Endodermal cell (in vitro differentiated cells): Measurements from ENCODE around the gene IDNK. TPM values are rescaled to one million over a fixed set of nuclear protein-coding genes. Genes with fewer than 3 reads are reported as not detected.

Experiments
- DNase-seq: peaks from one replicate; pipeline ENCODE4 v3.0.0-alpha.2; 2017
- H3K27ac ChIP-seq: 2 replicates; pipeline ENCODE4 v1.5.1; 2013; ENCODE audit warnings: mild to moderate bottlenecking, low read depth, low read length, moderate library complexity
- H3K27me3 ChIP-seq: 2 replicates; pipeline ENCODE4 v1.6.1; 2013; ENCODE audit warnings: mild to moderate bottlenecking, low read length, moderate library complexity; ENCODE audit not compliant: insufficient read depth, control insufficient read depth, poor library complexity, severe bottlenecking
- H3K36me3 ChIP-seq: 2 replicates; pipeline ENCODE4 v1.7.0; 2013; ENCODE audit warnings: mild to moderate bottlenecking, low read length, moderate library complexity; ENCODE audit not compliant: control insufficient read depth, insufficient read depth
- H3K4me1 ChIP-seq: one replicate; pipeline ENCODE4 v1.7.0; 2013; ENCODE audit warnings: low read length; ENCODE audit not compliant: control insufficient read depth, insufficient read depth
- H3K4me3 ChIP-seq: 2 replicates; pipeline ENCODE4 v1.5.1; 2013; ENCODE audit warnings: mild to moderate bottlenecking, low read length, moderate library complexity
- H3K9ac ChIP-seq: 2 replicates; pipeline ENCODE4 v1.6.1; 2013; ENCODE audit warnings: mild to moderate bottlenecking, low read length, moderate library complexity; ENCODE audit not compliant: poor library complexity, severe bottlenecking; ENCODE audit errors: extremely low read depth
- H3K9me3 ChIP-seq: 2 replicates; pipeline ENCODE4 v1.6.1; 2013; ENCODE audit warnings: mild to moderate bottlenecking, low read length, moderate library complexity; ENCODE audit not compliant: control insufficient read depth
- H3K27ac Mint-ChIP-seq: 2 replicates; pipeline ENCODE4 v1.8.0; 2020; ENCODE audit warnings: mixed read lengths
- H3K27me3 Mint-ChIP-seq: 2 replicates; pipeline ENCODE4 v1.8.0; 2021; ENCODE audit warnings: mild to moderate bottlenecking, mixed read lengths; ENCODE audit not compliant: insufficient read depth
- H3K36me3 Mint-ChIP-seq: 2 replicates; pipeline ENCODE4 v1.8.0; 2020; ENCODE audit warnings: low read depth, mixed read lengths
- H3K4me1 Mint-ChIP-seq: 2 replicates; pipeline ENCODE4 v1.8.0; 2020; ENCODE audit warnings: mixed read lengths
- H3K4me3 Mint-ChIP-seq: 2 replicates; pipeline ENCODE4 v1.8.0; 2020; ENCODE audit warnings: mild to moderate bottlenecking, moderate library complexity, mixed read lengths
- H3K9me3 Mint-ChIP-seq: 2 replicates; pipeline ENCODE4 v1.8.0; 2020; ENCODE audit warnings: mild to moderate bottlenecking, mixed read lengths
- WGBS, 2 experiments: methylation state at CpG; one replicate each; pipeline versions ENCODE4 v1.1.5 to v1.1.7; 2013; ENCODE audit warnings: missing lambda C conversion rate in 2 of 2, mixed read lengths in 1 of 2; ENCODE audit not compliant: insufficient coverage in 1 of 2, insufficient read length in 1 of 2; 5-methylcytosine and 5-hydroxymethylcytosine counted together
- total RNA-seq, 2 donors: library from RNA; stranded (reverse); fragmentation: NEBNext Ultra II Directional in 1 of 2; extraction: Animal tissue kit (Norgen Biotek cat#: 25700) in 1 of 2; gene quantifications; 2 replicates in 1 of 2; 3 replicates in 1 of 2; pipeline ENCODE4 v1.2.1, GENCODE V29; 2021
- TF ChIP-seq, protein P1 (sequence below): fragments of 200-600 bp; sonication (generic); conservative IDR thresholded peaks from 2 replicates; pipeline ENCODE4 v1.5.0; 2021; ENCODE audit warnings: antibody characterized with exemption, mild to moderate bottlenecking

IDNK gene
- total RNA-seq, 2 donors from 2014 or later: 1.6 TPM

DNA sequence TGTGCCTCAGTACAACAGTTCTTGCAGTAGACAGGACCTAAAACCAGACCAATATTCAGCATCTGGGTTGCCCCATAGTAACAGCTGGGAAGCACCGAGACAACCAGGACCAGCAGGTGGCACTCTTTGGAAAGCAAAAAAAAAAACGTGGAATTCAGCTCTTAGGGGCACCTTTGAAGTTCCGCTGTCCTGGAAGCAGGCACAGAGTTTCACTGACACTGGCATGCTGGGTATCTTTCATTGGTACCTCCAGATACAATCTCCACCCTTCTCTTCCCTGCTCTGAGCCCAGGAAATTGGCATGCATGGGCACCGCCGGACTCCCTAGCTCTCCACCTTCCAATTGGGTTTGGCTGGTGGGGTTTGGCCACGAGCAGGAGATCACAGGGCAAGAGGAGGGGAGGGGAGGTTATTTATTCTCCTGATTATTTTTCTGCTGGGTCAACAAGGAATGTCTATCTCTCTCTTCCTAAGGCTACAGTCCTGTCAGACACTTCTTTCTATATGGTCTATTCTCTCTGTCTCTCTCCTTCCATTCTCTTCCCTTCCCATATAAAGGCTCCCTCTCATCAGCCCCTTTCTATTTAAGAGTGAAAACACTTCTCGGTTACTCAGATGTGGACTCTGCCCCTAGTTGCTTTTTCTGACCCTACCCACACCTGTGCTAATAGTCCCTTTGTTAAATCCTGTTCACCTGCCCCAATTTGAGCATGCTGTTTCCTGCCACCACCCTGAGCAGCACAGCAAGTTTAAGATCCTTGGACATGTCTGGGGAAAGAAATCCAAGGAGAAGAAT is 1.9 kb upstream of the IDNK start:
- Mint-ChIP-seq H3K27me3 (peaks cover 7% of the 10 kb centered on the region), H3K9me3 (no peaks in the 10 kb centered on the region), H3K27ac (no peak overlapping the region), H3K4me3 (peak overlapping the region; percentile 39), H3K4me1 (peaks cover 17% of the 10 kb centered on the region), H3K36me3 (no peaks in the 10 kb centered on the region)
- no peak overlapping the region for H3K9ac ChIP-seq
- H3K9me3 ChIP-seq: no peaks in the 10 kb centered on the region
- WGBS, 2 experiments: 32 to 33% methylated on average over 4 to 7 of the region's 7 CpGs
- H3K27me3 ChIP-seq: no peaks in the 10 kb centered on the region
- peaks cover 5% of the 10 kb centered on the region for H3K4me1 ChIP-seq
- TF ChIP-seq, protein P1, sequence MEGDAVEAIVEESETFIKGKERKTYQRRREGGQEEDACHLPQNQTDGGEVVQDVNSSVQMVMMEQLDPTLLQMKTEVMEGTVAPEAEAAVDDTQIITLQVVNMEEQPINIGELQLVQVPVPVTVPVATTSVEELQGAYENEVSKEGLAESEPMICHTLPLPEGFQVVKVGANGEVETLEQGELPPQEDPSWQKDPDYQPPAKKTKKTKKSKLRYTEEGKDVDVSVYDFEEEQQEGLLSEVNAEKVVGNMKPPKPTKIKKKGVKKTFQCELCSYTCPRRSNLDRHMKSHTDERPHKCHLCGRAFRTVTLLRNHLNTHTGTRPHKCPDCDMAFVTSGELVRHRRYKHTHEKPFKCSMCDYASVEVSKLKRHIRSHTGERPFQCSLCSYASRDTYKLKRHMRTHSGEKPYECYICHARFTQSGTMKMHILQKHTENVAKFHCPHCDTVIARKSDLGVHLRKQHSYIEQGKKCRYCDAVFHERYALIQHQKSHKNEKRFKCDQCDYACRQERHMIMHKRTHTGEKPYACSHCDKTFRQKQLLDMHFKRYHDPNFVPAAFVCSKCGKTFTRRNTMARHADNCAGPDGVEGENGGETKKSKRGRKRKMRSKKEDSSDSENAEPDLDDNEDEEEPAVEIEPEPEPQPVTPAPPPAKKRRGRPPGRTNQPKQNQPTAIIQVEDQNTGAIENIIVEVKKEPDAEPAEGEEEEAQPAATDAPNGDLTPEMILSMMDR: peak; percentile 83
- no peak overlapping the region for H3K4me3 ChIP-seq
- peak; percentile 86 for DNase-seq
- no peaks in the 10 kb centered on the region for H3K36me3 ChIP-seq
- no peak overlapping the region for H3K27ac ChIP-seq

DNA sequence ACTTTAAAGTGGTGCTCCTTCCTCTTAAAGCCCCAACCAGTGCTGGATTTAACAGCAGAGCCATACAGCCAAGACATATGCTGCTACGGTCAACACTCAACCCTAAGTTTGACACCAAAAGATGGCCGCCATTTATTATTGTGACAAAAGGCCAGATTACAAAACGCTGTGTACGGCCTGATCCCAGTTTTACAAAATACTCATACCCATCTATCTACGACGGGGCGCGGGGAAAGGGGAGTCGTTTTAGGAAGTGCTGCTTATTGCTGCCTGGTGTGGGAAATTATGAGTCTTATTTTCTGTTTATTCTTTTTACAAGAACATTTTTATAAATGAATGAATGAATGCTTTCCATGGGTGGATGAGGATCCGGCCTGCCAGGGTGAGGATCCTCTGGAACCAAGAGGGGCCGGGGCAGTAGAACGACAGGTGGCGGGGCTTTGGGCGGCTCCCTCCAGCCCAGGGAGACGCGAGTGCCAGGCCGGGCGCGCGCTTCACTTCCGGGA is 457 bp upstream of the IDNK start:
- Mint-ChIP-seq H3K27ac (peak overlapping the region; percentile 70), H3K4me3 (peak overlapping the region; percentile 75), H3K4me1 (peaks cover 17% of the 10 kb centered on the region), H3K36me3 (no peaks in the 10 kb centered on the region), H3K9me3 (no peaks in the 10 kb centered on the region), H3K27me3 (peaks cover 7% of the 10 kb centered on the region)
- Histone ChIP-seq H3K9me3 (no peaks in the 10 kb centered on the region), H3K36me3 (no peaks in the 10 kb centered on the region), H3K9ac (peak overlapping the region; percentile 44), H3K27ac (peak overlapping the region; percentile 27), H3K4me1 (peaks cover 5% of the 10 kb centered on the region), H3K4me3 (peak overlapping the region; percentile 87), H3K27me3 (no peaks in the 10 kb centered on the region)
- no peak for DNase-seq
- 26 to 80% methylated on average over 2 to 16 of the region's 21 CpGs for WGBS, 2 experiments
- TF ChIP-seq, protein P1: no peak

DNA sequence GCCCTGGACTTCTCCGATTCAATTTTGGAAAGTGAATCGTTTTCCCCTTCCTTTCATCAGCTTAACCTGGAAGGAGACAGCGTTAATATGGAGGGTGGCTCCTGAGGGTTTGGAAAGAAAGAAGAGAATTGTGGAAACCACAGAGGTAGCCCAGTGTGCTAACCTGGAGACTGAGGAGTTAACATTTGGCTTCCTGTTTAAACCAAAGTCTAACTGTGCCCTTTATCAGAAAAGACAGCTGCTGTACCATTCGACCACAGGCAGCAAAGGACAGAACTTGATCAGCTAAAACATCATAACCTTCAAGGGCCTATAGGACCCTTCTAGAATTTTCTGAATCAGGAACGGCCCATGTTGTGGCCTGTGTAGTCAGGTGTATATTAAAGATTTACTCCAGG is 735 bp downstream of the IDNK start:
- H3K27me3 ChIP-seq: no peaks in the 10 kb centered on the region
- Mint-ChIP-seq H3K9me3 (no peaks in the 10 kb centered on the region), H3K4me3 (peak overlapping the region; percentile 75), H3K27ac (no peak overlapping the region), H3K4me1 (peaks cover 18% of the 10 kb centered on the region), H3K36me3 (no peaks in the 10 kb centered on the region), H3K27me3 (peaks cover 6% of the 10 kb centered on the region)
- no peaks in the 10 kb centered on the region for H3K9me3 ChIP-seq
- no peak for DNase-seq
- H3K4me1 ChIP-seq: peaks cover 5% of the 10 kb centered on the region
- peak overlapping the region; percentile 44 for H3K9ac ChIP-seq
- peak overlapping the region; percentile 87 for H3K4me3 ChIP-seq
- TF ChIP-seq, protein P1: no peak
- no peak overlapping the region for H3K27ac ChIP-seq
- H3K36me3 ChIP-seq: no peaks in the 10 kb centered on the region
- WGBS, 2 experiments: 54 to 100% methylated on average over 1 to 5 of the region's 5 CpGs
